Stimulated activated CD4-positive, alpha-beta T cell treated with anti-CD3 and anti-CD28 coated beads, Interleukin-2, amount 100 ng/mL, for 24 hours (primary cell): Measurements from ENCODE around the gene DVL1.

Source experiments
- DNase-seq, 2 donors: peaks; one replicate each; pipeline ENCODE4 v3.0.0-alpha.2; 2020

DVL1 gene

GRCh38 chr1:1295154-1295923 lies 53.9 kb downstream of the DVL1 start:
- DNase-seq = no peak

DNA sequence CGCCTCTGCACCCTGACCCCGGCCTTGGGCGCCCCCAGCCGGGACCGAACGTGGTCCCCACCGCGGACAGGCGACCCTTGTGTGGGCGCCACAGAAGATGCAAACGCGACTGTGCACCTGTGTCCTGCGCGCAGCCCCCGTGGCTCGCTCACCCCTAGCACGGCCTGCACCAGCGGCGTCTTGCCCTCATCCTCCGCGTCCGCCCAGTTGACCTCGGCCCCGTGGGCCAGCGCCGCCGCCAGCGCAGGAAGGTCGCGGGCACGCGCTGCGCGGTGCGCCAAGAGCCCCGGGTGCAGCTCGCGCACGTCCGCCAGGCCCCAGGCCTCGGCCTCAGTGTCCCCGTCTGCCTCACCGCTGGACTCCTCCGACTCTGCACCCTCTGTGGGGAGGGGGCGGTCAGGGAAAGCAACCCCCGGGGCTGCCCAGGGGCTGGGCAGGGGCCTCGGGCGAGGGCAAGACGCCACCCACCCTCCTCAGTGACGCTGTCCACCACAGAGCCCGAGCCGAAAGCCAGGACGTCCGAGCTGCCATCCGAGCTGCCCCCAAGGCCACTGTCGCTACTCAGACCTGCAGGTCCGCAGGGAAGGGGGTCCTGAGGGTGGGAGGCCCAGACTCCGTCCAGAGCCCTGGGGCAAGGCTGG lies 54.8 kb downstream of the DVL1 start:
- DNase-seq = no peak

- no peak for DNase-seq
These were observed 55.7 kb downstream of the DVL1 start for GRCh38 chr1:1293263-1294249.

GRCh38 chr1:1292851-1293250 lies 56.4 kb downstream of the DVL1 start:
- no peak for DNase-seq

GRCh38 chr1:1292442-1292779 lies 56.8 kb downstream of the DVL1 start:
- no peak for DNase-seq

- DNase-seq = peak; percentile 72 to 74
These were observed 57.4 kb downstream of the DVL1 start for GRCh38 chr1:1291548-1292441.

DNA sequence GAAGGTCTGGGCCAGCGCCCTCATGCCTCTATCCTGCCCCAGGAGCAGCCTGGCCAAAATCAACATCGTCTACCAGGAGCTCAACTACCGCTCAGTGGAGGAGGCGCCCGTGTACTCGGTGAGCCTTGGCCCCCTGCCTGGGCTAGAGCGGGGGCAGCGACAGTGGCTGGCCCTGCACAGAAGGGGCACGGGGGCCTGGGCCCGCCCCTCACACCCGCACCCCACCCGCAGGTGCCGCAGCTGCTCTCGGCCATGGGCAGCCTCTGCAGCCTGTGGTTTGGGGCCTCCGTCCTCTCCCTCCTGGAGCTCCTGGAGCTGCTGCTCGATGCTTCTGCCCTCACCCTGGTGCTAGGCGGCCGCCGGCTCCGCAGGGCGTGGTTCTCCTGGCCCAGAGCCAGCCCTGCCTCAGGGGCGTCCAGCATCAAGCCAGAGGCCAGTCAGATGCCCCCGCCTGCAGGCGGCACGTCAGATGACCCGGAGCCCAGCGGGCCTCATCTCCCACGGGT lies 58.1 kb downstream of the DVL1 start:
- DNase-seq = no peak

GRCh38 chr1:1290238-1290731 lies 58.9 kb downstream of the DVL1 start:
- DNase-seq = peak; percentile 76 to 77

DNA sequence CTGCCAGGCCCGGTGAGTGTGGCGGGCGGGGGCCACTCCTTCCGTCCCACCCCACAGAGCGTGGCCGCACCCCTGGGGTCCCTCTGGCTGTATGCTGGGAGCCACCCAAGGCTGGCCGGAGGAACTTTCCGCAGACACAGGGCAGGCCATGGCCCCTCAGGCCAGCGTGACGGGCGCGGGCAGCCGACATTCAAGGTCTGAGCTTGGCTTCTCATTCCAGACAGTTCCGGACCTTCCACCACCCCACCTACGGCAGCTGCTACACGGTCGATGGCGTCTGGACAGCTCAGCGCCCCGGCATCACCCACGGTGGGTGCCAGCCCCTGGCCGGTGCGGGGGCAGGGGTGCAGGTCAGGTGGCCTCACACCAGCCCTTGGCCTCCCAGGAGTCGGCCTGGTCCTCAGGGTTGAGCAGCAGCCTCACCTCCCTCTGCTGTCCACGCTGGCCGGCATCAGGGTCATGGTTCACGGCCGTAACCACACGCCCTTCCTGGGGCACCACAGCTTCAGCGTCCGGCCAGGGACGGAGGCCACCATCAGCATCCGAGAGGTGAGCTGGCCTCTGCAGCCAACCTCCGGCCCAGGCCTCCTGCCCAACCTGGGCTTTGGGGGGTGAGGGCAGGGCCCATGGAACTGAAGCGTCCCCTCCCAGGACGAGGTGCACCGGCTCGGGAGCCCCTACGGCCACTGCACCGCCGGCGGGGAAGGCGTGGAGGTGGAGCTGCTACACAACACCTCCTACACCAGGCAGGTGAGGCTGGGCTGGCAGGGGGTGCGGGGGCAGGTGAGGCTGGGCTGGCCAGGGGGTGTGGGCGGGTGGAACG lies 61.7 kb downstream of the DVL1 start:
- no peak for DNase-seq

DNA sequence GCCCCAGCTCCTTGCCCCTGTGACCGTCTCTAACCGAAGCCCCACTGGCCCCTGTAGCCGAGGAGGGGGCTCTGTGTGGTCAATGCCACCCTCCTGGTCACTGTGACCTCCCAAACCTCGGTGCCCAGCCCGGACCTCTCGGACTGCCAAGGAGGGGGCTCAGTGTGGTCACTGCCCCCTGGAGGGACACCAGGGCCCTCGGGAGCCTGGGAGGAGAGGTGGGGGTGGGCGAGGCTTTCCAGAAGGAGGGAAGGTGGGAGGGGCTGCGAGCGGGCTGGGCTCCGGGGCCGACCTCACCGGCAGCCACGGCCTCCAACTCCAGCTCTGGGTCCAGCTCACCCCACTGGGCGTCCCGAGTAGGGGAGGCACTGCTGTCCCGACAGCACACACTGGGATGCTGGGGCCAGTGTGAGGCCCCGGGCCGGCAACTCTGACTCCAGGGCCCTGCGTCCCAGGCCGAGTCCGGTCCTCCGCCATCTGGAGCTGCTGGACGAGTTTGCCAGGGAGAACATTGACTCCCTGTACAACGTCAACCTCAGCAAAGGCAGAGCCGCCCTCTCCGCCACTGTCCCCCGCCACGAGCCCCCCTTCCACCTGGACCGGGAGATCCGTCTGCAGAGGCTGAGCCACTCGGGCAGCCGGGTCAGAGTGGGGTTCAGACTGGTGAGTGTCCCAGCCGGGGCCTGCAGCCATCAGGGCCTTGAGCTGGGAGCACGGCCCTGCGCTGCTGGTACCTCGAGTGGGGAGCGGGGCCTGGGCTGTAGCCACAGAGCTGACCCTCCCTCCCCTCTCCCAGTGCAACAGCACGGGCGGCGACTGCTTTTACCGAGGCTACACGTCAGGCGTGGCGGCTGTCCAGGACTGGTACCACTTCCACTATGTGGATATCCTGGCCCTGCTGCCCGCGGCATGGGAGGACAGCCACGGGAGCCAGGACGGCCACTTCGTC lies 62.6 kb downstream of the DVL1 start:
- no peak for DNase-seq

DNA sequence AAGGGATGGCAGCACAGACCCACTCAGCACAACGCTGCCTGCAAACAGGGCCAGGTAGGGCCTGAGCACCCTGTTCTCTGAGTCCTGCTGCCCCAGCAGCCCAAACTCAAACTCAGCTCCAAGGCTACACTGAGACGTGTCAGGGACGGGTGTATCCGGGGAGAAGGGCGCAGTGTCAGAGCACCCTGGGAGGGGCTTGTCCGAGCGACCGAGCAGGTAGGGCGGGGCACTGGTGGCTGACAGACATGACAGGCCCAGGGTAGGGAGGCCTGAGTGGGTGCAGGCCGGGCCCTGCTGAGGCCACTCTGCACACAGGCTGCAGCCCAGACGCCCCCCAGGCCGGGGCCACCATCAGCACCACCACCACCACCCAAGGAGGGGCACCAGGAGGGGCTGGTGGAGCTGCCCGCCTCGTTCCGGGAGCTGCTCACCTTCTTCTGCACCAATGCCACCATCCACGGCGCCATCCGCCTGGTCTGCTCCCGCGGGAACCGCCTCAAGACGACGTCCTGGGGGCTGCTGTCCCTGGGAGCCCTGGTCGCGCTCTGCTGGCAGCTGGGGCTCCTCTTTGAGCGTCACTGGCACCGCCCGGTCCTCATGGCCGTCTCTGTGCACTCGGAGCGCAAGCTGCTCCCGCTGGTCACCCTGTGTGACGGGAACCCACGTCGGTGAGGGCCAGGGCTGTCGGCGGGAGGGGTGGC lies 63.5 kb downstream of the DVL1 start:
- DNase-seq = no peak
